AML-193 (cell line): ENCODE data around the gene TRAF2.

Experiments
- DNase-seq, 2 experiments: peaks; one replicate each; lab custom pipeline; 2025; lab: John Stamatoyannopoulos, UW

TRAF2 gene

GRCh38 chr9:136937186-136938001 lies 51.1 kb downstream of the TRAF2 start:
- DNase-seq = no peak

GRCh38 chr9:136939431-136939995 lies 53.2 kb downstream of the TRAF2 start:
- no peak for DNase-seq

- no peak for DNase-seq
These were observed 53.7 kb downstream of the TRAF2 start for GRCh38 chr9:136939996-136940525.

- DNase-seq = no peak
These were observed 54.4 kb downstream of the TRAF2 start for GRCh38 chr9:136940526-136941230.

GRCh38 chr9:136941231-136942111 lies 55.2 kb downstream of the TRAF2 start:
- DNase-seq = no peak

GRCh38 chr9:136942112-136942880 lies 56.0 kb downstream of the TRAF2 start:
- no peak for DNase-seq

GRCh38 chr9:136942881-136943230 lies 56.5 kb downstream of the TRAF2 start:
- DNase-seq = no peak

- peak; percentile 7 to 9 for DNase-seq
These were observed 57.2 kb downstream of the TRAF2 start for GRCh38 chr9:136943291-136944211.

- DNase-seq = peak in 1 of 2 experiments; percentile 39
These were observed 57.8 kb downstream of the TRAF2 start for GRCh38 chr9:136944212-136944518.

- peak; percentile 82 to 87 for DNase-seq
These were observed 58.4 kb downstream of the TRAF2 start, which contains the start of the genes C8G and FBXW5 for GRCh38 chr9:136944519-136945332. TSS of gene C8G (plus strand) at chr9:136945243. CDS start at chr9:136945321, 78 bp downstream. TSS of gene FBXW5 (minus strand) at chr9:136944738. CDS start at chr9:136944083, 655 bp downstream.

- no peak for DNase-seq
These were observed 59.3 kb downstream of the TRAF2 start for GRCh38 chr9:136945333-136946227.

- DNase-seq = no peak
These were observed 60.1 kb downstream of the TRAF2 start for GRCh38 chr9:136946228-136947027.

GRCh38 chr9:136947028-136947891 lies 60.9 kb downstream of the TRAF2 start:
- DNase-seq = no peak

- peak; percentile 32 to 35 for DNase-seq
These were observed 61.7 kb downstream of the TRAF2 start for GRCh38 chr9:136947955-136948510.

- DNase-seq = no peak
These were observed 63.0 kb downstream of the TRAF2 start for GRCh38 chr9:136949239-136949816.
